Activated CD4-positive, alpha-beta T cell treated with anti-CD3 and anti-CD28 coated beads, Interleukin-2, amount 10 ng/mL, durations not matched to agents 7 days and 5 days (primary cell): ENCODE measurements around the gene TTLL5. TPM values are rescaled to one million over a fixed set of nuclear protein-coding genes. Genes with fewer than 3 reads are reported as not detected.

Experiments used
- CTCF ChIA-PET: fragments of 350-600 bp; sonication (Branson Sonifier 250); formaldehyde crosslinking; loops from one replicate; lab custom pipeline; 2021; ENCODE audit warnings: antibody characterized with exemption; lab: Charles Lee
- POLR2A ChIA-PET: fragments of 350-600 bp; sonication (Branson Sonifier 250); formaldehyde crosslinking; loops from one replicate; lab custom pipeline; 2021; ENCODE audit warnings: antibody characterized with exemption; lab: Charles Lee
- DNase-seq: peaks from one replicate; pipeline ENCODE4 v3.0.0-alpha.2; 2020
- H3K27ac Mint-ChIP-seq: one replicate; pipeline ENCODE4 v1.8.0; 2021; ENCODE audit warnings: mild to moderate bottlenecking, moderate library complexity, mixed read lengths
- H3K27me3 Mint-ChIP-seq: one replicate; pipeline ENCODE4 v1.8.0; 2021; ENCODE audit warnings: mixed read lengths
- H3K36me3 Mint-ChIP-seq: one replicate; pipeline ENCODE4 v1.8.0; 2021; ENCODE audit warnings: low read depth, mixed read lengths
- H3K4me1 Mint-ChIP-seq: one replicate; pipeline ENCODE4 v1.8.0; 2021; ENCODE audit warnings: mixed read lengths
- H3K4me3 Mint-ChIP-seq: one replicate; pipeline ENCODE4 v1.8.0; 2021; ENCODE audit warnings: mild to moderate bottlenecking, moderate library complexity, mixed read lengths
- H3K9me3 Mint-ChIP-seq: one replicate; pipeline ENCODE4 v1.8.0; 2021; ENCODE audit warnings: mixed read lengths
- total RNA-seq, 2 experiments: library from RNA; stranded (reverse); gene quantifications; one replicate each; pipeline ENCODE4 v1.2.3, GENCODE V29; 2021

Gene TTLL5
- total RNA-seq, 2 experiments from 2014 or later, result 33.3 to 43.3 TPM

GRCh38 chr14:75990297-75990696, 329.3 kb downstream of the TTLL5 start:
- Mint-ChIP-seq H3K36me3 (no peaks in the 10 kb centered on the region), H3K27me3 (no peaks in the 10 kb centered on the region), H3K4me3 (no peak overlapping the region), H3K27ac (no peak overlapping the region), H3K9me3 (no peaks in the 10 kb centered on the region), H3K4me1 (peaks cover 19% of the 10 kb centered on the region)
- no peak for DNase-seq
- POLR2A ChIA-PET, result no interaction called here
- CTCF ChIA-PET, result interaction anchor here (0.9 kb wide), 1 partner anchor 502 kb away, joined by 3 read pairs; no protein-coding TSS in a partner anchor

- Mint-ChIP-seq H3K4me1 (peaks cover 6% of the 10 kb centered on the region), H3K4me3 (no peak overlapping the region), H3K36me3 (no peaks in the 10 kb centered on the region), H3K9me3 (no peaks in the 10 kb centered on the region), H3K27ac (no peak overlapping the region), H3K27me3 (no peaks in the 10 kb centered on the region)
- ChIA-PET POLR2A (no interaction called here), CTCF (interaction anchor here (1.5 kb wide), 1 partner anchor 9 kb away, joined by 4 read pairs; no protein-coding TSS in a partner anchor)
- DNase-seq, result no peak
Measured at GRCh38 chr14:75991753-75992152, 330.7 kb downstream of the TTLL5 start.

GRCh38 chr14:75993567-75994041, 332.6 kb downstream of the TTLL5 start:
- Mint-ChIP-seq H3K36me3 (no peaks in the 10 kb centered on the region), H3K9me3 (no peaks in the 10 kb centered on the region), H3K4me1 (peaks cover 5% of the 10 kb centered on the region), H3K27me3 (no peaks in the 10 kb centered on the region), H3K27ac (no peak overlapping the region), H3K4me3 (no peak overlapping the region)
- no peak for DNase-seq
- POLR2A ChIA-PET, result no interaction called here
- CTCF ChIA-PET, result interaction anchor here (1.4 kb wide), 1 partner anchor 11 kb away, joined by 3 read pairs; no protein-coding TSS in a partner anchor

GRCh38 chr14:75995372-75996041, 334.5 kb downstream of the TTLL5 start:
- Mint-ChIP-seq H3K27me3 (no peaks in the 10 kb centered on the region), H3K36me3 (no peaks in the 10 kb centered on the region), H3K4me1 (peaks cover 5% of the 10 kb centered on the region), H3K27ac (no peak overlapping the region), H3K9me3 (no peaks in the 10 kb centered on the region), H3K4me3 (no peak overlapping the region)
- no peak for DNase-seq
- ChIA-PET POLR2A (no interaction called here), CTCF (interaction anchor here (0.5 kb wide), 1 partner anchor 899 kb away, joined by 3 read pairs; no protein-coding TSS in a partner anchor)

- no peaks in the 10 kb centered on the region for H3K27me3 Mint-ChIP-seq
- no peak overlapping the region for H3K4me3 Mint-ChIP-seq
- ChIA-PET CTCF (interaction anchor here (0.6 kb wide), 1 partner anchor 10 kb away, joined by 4 read pairs; no protein-coding TSS in a partner anchor), POLR2A (no interaction called here)
- DNase-seq, result no peak
- no peak overlapping the region for H3K27ac Mint-ChIP-seq
- H3K4me1 Mint-ChIP-seq, result peaks cover 5% of the 10 kb centered on the region
- H3K36me3 Mint-ChIP-seq, result no peaks in the 10 kb centered on the region
- H3K9me3 Mint-ChIP-seq, result no peaks in the 10 kb centered on the region
Measured at GRCh38 chr14:75996488-75996887, 335.4 kb downstream of the TTLL5 start.

- CTCF ChIA-PET, result no interaction called here
Measured at GRCh38 chr14:75999511-76000190, 338.6 kb downstream of the TTLL5 start.

GRCh38 chr14:76002383-76002782, 341.3 kb downstream of the TTLL5 start:
- Mint-ChIP-seq H3K27ac (no peak overlapping the region), H3K27me3 (no peaks in the 10 kb centered on the region), H3K4me1 (no peaks in the 10 kb centered on the region), H3K36me3 (peaks cover 12% of the 10 kb centered on the region), H3K9me3 (peaks cover 8% of the 10 kb centered on the region), H3K4me3 (no peak overlapping the region)
- CTCF ChIA-PET, result interaction anchor here (1.3 kb wide), 1 partner anchor 17 kb away, joined by 3 read pairs; no protein-coding TSS in a partner anchor
- POLR2A ChIA-PET, result no interaction called here
- DNase-seq, result no peak

More at GRCh38 chr14:75999511-76000190, 338.6 kb downstream of the TTLL5 start:
- Mint-ChIP-seq H3K4me1 (no peaks in the 10 kb centered on the region), H3K27ac (no peak overlapping the region), H3K9me3 (no peaks in the 10 kb centered on the region), H3K36me3 (peaks cover 6% of the 10 kb centered on the region), H3K4me3 (no peak overlapping the region), H3K27me3 (no peaks in the 10 kb centered on the region)
- DNase-seq, result no peak
- POLR2A ChIA-PET, result no interaction called here

Other genes with a start within 250 kb of the TTLL5 start
- gene JDP2, start 233.2 kb upstream of the TTLL5 start, total RNA-seq, result 1 to 10 TPM in 1 of 2 experiments, under 1 TPM in 1; 0.99 to 1.6 TPM
- gene BATF, start 138.8 kb upstream of the TTLL5 start, total RNA-seq, result 10 to 100 TPM; 39.4 to 41.0 TPM
- gene FLVCR2, start 82.6 kb upstream of the TTLL5 start, total RNA-seq, result 1 to 10 TPM; 1.1 to 6.2 TPM
- gene ERG28, start 370 bp upstream of the TTLL5 start, total RNA-seq, result 10 to 100 TPM; 17.3 to 21.5 TPM